NCI-H146 treated with DMSO at 0.1 percent for 48 hours (cell line): ENCODE measurements around the gene CRK.
"Not testable (repeated sequence)": the region's sequence is repeated elsewhere in the genome, so short reads cannot be mapped to it uniquely, and the experiment has no call there.

Experiments used
- DNase-seq: peaks from one replicate; lab custom pipeline; 2025; ENCODE audit not compliant: unreplicated experiment; lab: John Stamatoyannopoulos, UW

The CRK gene

DNA sequence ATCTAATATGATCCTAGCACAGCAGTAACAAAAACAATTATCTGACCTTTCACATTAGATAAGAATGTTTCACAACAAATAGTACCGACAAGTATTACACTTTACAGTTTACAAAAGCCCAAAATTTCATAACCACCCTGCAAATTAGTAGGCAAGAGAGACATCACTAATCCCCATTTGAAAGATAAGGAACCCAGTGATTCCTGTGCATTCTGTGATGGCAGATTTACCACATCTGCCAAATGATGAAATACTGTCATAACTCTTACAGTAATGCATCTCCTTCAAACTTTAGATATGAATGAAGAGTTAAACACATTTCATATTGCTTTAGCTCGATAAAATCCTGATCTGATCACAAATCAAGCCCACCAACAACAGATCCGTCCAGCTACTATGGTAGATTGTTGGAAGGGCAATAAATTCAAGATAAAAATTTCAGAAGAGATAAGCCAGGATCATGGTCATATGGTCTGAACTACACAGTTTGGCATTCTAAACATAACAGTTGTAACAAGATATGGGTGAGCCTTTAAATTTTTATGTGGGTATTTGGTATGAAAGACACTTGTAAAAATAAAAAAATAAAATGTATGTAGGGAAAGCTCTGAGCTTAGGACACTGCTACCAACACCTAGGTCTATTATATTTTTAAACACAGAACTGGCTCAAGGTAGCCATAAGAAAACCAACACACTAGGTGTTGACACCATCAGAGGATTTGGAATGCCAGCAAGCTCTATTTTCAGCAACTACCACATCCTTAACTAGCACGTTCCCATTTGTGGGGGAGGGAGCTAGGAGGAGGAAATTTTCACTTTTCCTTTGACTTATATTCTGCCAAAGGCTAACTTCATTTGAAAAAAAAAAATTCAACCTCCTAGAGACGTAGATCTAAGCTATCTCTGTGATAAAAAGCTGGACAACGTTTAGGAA is 65.3 kb downstream of the CRK start:
- no peak for DNase-seq

DNA sequence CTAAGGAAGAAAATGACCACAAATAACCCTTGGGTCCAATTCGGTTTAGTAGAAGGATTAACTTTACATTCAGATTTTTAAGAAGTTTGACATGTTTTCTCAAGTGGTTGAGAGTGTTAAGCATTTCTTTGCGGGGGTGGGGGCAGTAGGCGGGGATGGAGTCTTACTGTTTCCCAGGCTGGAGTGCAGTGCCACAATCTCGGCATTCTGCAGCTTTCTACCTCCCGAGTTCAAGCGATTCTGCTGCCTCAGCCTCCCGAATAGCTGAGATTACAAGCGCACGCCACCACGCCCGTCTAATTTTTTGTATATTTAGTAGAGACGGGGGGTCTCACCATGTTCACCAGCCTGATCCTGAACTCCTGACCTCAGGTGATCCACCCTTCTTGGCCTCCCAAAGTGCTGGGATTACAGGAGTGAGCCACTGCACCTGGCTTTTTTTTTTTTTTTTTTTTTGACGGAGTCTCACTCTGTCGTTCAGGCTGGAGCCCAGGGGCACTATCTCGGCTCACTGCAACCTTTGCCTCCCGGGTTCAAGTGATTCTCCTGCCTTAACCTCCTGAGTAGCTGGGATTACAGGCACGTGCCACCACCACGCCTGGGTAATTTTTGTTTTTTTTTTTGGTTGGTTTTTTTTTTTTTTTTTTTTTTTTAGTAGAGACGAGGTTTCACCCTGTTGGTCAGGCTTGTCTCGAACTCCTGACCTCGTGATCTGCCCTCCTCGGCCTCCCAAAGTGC is 68.4 kb downstream of the CRK start:
- DNase-seq, result not testable (repeated sequence)

DNA sequence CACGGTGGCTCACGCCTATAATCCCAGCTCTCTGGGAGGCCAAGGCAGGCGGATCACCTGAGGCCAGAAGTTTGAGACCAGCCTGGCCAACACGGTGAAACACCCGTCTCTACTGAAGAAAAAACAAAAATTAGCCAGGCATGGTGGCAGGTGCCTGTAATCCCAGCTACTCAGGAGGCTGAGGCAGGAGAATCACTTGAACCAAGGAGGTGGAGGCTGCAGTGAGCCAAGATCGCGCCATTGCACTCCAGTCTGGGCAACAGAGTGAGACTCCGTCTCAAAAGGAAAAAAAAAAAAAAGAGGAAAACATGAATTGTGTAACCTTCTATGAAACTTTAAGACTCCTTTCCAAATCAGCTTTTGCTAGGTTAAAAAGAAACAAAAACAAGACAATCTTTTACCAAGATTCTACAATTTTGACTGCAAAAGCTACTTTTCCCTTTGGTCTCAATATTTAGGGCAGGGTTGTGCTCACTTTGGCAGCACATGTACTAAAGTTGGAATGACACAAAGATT is 69.3 kb downstream of the CRK start:
- DNase-seq, result not testable (repeated sequence)

DNA sequence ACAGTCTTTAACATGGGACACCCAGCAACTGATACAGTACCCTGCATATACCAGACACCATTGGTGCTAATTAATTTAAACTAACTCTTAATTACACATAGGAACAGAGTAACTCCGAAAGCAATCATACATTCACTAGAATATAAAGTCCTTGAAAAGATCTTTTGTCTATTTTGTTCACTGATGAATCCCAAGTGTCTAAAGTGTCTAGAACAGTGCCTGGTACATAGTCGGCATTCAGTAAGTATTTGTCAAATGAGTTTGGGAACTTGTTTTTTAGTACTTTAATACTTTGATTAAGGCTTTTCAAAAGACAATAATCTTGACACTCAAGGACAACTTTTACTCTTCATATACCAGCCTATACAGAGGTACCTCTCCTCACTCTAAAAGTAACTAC is 69.8 kb downstream of the CRK start:
- no peak for DNase-seq

DNA sequence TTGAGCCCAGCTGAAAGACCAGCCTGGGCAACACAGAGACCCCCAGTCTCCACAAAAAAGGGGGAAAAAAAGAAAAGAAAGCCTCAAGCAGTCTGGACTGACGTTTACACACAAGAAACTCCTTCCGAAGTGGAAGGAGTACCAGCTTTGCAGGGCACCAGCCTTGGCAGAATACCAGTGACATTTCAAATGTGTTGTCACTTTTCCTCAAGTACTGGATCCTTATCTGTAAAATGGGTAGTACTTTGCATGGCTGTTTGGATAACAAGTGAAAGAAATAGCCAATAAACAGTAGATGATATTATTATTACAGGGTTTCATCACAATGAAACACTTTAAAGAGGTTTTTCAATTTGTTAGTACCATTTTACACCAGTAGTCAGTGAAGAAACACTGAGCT is 70.2 kb downstream of the CRK start:
- no peak for DNase-seq

DNA sequence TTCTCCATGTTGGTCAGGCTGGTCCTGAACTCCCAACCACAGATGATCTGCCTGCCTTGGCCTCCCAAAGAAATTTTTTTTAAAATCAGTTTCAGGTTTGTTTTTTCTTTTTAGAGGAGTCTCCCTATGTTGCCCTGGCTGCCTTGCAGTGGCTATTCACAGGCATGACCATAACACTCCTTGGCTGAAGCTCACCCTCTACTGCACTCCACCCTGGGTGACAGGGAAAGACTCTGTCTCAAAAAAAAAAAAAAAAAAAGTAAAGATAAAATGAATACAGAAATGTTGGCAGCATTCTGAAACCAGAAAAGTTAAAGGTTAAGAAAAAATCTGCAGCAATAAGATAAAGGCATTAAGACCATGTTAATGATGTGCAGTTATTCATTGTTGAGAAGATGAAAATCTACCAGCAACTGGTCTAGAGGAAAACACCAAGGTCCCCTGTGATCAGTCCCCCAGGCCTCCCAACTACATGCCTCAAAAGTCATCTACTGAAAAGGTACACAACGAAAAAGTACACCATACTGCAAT is 71.1 kb downstream of the CRK start:
- no peak for DNase-seq

DNA sequence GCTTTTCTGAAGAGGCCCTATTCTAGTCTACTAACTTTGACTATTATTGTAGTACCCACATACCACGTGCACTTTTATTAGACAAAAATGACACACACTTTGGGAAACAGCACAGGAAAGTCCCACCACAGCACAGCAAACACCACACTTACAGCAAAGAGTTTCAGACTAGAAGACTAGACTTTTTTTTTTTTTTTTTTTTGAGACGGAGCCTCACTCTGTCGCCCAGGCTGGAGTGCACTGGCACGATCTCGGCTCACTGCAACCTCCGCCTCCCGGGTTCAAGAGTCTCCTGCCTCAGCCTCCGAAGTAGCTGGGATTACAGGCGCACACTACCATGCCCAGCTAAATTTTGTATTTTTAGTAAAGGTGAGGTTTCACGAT is 76.1 kb downstream of the CRK start:
- no peak for DNase-seq

DNA sequence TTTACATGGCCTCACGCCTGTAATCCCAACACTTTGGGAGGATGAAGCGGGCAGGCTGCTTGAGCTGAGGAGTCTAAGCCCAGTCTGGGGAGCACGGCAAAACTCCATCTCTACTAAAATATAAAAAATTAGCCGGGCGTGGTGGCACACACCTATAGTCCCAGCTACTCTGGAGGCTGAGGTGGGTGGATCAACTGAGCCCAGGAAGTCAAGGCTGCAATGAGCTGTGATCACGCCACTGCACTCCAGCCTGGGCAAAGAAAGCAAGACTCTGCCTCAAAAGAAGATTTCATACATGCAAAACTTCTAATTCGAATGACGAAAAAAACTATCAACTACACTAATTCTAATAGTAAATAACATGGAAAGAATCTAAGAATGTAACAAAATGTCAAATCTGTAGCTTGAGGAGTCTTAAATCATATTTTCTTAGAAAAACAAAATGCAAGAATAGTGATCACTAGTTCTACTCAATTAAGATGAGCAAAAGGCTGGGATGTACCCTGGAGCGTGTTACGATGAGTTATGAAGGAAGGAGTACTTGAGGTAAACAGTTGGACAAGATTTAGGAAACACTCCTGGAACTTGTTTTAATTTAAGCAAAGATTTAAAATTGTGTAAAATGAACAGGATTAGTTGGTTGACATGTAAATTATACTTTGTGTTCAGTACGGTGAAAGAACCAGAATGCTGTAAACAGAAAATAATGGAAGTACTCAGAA is 76.7 kb downstream of the CRK start:
- DNase-seq, result no peak

DNA sequence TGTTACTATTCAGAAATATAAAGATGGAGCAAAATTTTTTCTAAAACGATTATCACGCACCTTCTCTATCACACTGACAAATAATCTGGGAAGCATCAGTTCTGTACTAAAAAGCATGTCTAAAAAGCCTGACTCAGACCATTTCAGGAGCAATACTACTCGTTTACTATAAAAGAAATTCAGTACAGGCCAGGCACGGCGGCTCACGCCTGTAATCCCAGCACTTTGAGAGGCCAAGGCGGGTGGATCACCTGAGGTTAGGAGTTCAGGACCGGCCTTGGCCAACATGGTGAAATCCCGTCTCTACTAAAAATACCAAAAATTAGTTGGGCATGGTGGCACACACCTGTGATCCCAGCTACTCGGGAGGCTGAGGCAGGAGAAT is 77.6 kb downstream of the CRK start:
- DNase-seq, result not testable (repeated sequence)

DNA sequence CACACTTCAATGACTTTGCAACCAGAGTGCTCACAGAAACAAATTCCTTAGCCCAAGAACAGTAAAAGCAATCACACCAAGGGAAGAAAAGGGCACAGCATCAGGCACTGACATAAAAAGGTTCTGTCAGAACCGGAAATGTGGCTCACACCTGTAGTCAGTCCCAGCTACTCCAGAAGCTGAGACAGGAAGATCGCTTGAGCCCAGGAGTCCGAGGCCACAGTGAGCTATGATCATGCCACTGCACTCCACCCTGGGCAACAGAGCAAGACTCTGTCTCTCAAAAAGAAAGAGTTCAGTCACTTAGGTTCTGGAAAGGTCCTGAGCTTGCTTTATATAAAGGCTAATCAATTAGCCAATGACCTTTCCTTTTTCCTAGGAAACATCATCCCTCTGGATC is 78.7 kb downstream of the CRK start:
- no peak for DNase-seq

DNA sequence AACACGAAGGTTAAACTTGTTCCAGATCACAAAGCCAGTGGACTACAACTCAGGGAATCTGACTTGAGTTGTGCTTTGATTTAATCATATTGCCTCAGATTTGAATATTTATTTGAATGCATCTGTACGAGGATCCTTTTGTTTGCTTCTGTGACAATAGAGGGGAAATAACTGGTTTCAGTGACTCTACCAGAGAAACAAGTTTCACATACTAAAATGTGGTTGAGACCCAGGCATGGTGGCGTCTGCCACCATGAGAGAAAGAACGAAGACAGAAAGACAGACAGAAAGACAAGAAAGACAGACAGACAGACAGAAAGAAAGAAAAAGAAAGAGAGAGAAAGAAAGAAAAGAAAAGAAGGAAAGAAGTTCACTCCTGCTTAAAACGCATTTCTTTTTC is 80.0 kb downstream of the CRK start:
- DNase-seq, result no peak

DNA sequence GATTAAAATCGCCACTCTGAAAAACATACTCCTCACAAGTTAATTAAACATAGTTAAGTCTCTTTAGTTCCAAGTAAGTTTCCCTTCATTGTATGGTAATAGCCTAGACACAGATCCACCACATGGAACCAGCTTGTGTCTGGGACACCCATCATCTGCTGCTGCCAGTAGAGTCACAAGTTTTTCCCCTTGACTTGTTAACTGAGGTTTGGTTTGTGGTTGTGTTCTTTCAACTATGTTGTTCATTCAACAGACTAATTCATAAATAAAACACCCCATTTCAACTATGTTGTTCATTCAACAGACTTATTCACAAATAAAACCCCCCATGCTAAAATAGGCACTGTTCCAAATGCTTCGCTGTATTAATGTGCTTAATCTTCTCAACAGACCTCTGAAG is 80.4 kb downstream of the CRK start:
- DNase-seq, result no peak

DNA sequence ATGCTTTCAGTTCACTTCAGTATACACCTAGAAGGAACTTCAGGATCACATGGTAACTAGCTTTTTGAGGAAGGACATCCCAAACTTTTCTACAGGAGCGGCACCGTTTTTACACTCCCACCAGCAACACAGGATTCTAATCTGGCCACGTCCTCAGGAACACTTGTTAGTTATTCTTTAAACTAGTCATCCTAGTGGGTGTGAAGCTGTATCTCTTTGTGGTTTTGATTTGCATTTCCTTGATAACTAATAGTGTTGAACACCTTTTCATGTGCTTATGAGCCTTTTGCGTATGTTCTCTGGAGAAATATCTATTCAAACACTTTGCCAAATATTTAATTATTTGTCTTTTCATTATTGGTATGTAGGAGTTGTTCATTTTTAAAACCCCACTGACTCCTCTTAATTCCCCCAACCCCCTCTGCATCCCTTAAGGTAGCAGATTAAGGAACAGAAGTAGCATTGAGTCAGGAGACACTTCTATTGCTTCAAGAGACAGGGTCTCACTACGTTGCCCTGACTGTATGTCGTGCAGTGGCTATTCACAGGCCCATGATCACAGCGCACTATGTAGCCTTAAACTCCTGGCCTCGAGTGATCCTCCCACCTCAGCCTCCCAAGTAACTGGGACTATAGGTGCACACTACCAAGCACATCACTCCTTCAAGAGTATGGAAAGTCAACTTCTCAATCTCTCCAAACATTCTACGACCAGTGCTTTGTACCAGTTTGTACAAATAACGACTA is 81.4 kb downstream of the CRK start:
- no peak for DNase-seq

DNA sequence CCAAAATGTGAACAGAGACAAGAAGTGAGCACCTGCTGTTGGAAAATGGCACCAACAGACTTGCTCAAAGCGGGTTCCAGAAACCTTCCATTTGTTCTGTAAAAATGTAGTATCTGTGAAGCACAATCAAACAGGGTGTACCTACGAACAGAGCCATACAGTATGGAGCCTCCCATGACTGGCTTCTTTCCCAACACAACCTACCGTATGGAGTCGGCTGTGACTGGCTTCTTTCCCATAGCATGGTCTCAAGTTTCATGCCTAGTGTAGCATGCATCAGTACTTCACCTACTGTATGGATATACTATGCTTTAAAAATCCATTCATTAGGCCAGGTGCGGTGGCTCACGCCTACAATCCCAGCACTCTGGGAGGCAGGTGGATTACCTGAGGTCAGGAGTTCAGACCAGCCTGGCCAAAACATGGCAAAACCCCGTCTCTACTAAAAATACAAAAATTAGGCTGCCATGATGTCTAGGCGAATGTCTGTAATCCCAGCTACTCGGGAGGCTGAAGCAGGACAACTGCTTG is 82.3 kb downstream of the CRK start:
- no peak for DNase-seq

DNA sequence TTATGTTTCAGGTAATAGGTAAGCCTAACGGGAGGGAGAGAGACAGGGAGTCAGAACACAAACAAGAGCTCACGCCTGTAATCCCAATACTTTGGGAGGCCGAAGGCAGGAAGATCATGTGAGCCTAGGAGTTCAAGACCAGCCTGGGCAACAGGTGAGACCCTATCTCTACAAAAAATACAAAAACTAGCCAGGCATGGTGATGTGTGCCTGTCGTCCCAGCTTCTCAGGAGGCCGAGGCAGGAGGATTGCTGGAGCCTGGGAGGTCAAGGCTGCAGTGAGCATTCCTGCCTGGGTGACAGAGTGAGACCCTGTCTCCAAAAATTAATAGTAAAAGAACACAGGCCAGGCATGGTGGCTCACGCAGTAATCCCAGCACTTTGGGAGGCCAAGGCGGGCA is 83.4 kb downstream of the CRK start:
- DNase-seq, result no peak

DNA sequence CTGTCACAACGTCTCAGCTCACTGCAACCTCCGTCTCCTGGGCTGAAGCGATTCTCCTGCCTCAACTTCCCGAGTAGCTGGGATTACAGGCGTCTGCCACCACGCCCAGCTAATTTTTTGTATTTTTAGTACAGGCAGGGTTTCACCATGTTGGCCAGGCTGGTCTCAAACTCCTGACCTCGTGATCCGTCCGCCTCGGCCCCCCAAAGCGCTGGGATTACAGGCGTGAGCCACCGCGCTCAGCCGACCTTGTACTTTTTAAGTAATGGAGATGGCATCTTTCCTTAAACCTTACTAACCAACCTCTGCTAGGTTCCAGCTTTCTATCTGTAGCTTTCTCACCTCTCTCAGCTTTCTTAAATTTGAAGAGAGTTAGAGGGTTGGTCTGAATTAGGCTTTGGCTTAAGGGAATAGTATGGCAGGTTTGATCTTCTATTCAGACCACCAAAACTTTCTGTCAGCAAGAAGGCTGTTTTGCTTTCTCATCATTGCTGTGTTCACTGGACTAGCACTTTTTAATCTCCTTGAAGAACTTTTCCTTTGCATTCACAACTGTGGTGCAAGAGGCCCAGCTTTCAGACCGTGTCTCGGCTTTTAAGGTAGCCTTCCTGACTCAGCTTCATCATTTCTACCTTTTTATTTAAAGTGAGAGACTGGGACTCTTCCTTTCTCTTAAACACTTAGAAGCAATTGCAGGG is 84.0 kb downstream of the CRK start:
- no peak for DNase-seq
